ENCODE measurements around the gene CHGA. TPM values are rescaled to one million over a fixed set of nuclear protein-coding genes. Genes with fewer than 3 reads are reported as not detected.

Gene CHGA
- total and polyA plus RNA-seq, 10 of the 15 experiments (the other 5 are each of a cell fraction or from before 2014, with no cell fraction given): 0.11 to 0.23 TPM; not detected in 8

DNA sequence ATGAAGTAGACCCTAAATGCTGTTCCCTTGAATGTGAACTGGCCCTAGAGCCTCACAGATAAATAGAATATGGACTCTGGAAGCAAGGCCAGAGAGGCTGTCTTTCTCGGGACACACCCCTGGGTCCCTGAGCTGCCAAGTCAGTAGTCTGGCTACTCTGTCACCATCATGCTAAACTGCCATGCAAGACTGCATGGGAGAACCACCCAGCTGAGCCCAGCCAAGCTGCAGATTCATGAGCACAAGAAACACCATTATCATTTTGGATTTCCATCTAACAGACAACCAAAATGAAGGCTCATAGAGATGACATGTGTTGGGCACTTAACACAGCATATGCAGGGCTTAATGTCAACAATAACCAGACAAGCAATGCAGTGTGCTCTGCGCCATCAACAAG is 53.3 kb downstream of the CHGA start:
- no peaks in the 10 kb centered on the region for H3K27me3 ChIP-seq (replicated peaks in 1 of 2; ENCODE audit: control insufficient read depth in 2 of 2, insufficient read depth in 2 of 2, low read length in 1 of 2)
- ChIA-PET SMC1A (ENCODE audit: uncharacterized antibody, unreplicated experiment) (no interaction called here), POLR2A (no interaction called here), RAD21 (ENCODE audit: unreplicated experiment) (no interaction called here), CTCF (no interaction called here)
- H4K20me1 ChIP-seq (ENCODE audit: control insufficient read depth, insufficient read depth): no peaks in the 10 kb centered on the region
- in situ Hi-C loops (cut with MboI) (no loop called here), intact Hi-C loops (cut with micrococcal nuclease; ENCODE audit: unreplicated experiment) (no loop called here)
- H3K4me3 ChIP-seq: no peak overlapping the region
- H3K4me2 ChIP-seq (ENCODE audit: control insufficient read depth, insufficient read depth): no peak overlapping the region
- peaks cover 2 to 19% of the 10 kb centered on the region in 2 experiments; a peak in 3 of 4 replicates for H3K36me3 ChIP-seq (ENCODE audit: control insufficient read depth in 2 of 2, insufficient read depth in 2 of 2, low read length in 1 of 2)
- DNase-seq (ENCODE audit: low read depth, low spot score) (no peak), FAIRE-seq (no peak), ATAC-seq (no peak)
- WGBS (ENCODE audit: insufficient coverage, insufficient replicate concordance, low lambda C conversion rate, missing lambda C conversion rate): 92% methylated on average over 2 of the region's 2 CpGs
- TF ChIP-seq MEF2B (IDR thresholded peaks at IDR 0.05; ENCODE audit: partially characterized antibody, poor library complexity, severe bottlenecking) (no peak), NFXL1 (IDR thresholded peaks at IDR 0.05; ENCODE audit: borderline replicate concordance) (no peak), NR2C1 (IDR thresholded peaks at IDR 0.05) (no peak), MTA3 (IDR thresholded peaks at IDR 0.05; ENCODE audit: borderline replicate concordance, low read length) (no peak), YY1 (IDR thresholded peaks at IDR 0.05; ENCODE audit: low read depth, low read length) (no peak), ZZZ3 (IDR thresholded peaks at IDR 0.05; ENCODE audit: control insufficient read depth, insufficient read length, low read depth) (no peak), BACH1 (IDR thresholded peaks at IDR 0.05; ENCODE audit: borderline replicate concordance) (no peak)
- TF ChIP-seq, protein P1, sequence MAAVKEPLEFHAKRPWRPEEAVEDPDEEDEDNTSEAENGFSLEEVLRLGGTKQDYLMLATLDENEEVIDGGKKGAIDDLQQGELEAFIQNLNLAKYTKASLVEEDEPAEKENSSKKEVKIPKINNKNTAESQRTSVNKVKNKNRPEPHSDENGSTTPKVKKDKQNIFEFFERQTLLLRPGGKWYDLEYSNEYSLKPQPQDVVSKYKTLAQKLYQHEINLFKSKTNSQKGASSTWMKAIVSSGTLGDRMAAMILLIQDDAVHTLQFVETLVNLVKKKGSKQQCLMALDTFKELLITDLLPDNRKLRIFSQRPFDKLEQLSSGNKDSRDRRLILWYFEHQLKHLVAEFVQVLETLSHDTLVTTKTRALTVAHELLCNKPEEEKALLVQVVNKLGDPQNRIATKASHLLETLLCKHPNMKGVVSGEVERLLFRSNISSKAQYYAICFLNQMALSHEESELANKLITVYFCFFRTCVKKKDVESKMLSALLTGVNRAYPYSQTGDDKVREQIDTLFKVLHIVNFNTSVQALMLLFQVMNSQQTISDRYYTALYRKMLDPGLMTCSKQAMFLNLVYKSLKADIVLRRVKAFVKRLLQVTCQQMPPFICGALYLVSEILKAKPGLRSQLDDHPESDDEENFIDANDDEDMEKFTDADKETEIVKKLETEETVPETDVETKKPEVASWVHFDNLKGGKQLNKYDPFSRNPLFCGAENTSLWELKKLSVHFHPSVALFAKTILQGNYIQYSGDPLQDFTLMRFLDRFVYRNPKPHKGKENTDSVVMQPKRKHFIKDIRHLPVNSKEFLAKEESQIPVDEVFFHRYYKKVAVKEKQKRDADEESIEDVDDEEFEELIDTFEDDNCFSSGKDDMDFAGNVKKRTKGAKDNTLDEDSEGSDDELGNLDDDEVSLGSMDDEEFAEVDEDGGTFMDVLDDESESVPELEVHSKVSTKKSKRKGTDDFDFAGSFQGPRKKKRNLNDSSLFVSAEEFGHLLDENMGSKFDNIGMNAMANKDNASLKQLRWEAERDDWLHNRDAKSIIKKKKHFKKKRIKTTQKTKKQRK (IDR thresholded peaks at IDR 0.05; ENCODE audit: low read depth, low read length): no peak
- TF ChIP-seq, protein P2, sequence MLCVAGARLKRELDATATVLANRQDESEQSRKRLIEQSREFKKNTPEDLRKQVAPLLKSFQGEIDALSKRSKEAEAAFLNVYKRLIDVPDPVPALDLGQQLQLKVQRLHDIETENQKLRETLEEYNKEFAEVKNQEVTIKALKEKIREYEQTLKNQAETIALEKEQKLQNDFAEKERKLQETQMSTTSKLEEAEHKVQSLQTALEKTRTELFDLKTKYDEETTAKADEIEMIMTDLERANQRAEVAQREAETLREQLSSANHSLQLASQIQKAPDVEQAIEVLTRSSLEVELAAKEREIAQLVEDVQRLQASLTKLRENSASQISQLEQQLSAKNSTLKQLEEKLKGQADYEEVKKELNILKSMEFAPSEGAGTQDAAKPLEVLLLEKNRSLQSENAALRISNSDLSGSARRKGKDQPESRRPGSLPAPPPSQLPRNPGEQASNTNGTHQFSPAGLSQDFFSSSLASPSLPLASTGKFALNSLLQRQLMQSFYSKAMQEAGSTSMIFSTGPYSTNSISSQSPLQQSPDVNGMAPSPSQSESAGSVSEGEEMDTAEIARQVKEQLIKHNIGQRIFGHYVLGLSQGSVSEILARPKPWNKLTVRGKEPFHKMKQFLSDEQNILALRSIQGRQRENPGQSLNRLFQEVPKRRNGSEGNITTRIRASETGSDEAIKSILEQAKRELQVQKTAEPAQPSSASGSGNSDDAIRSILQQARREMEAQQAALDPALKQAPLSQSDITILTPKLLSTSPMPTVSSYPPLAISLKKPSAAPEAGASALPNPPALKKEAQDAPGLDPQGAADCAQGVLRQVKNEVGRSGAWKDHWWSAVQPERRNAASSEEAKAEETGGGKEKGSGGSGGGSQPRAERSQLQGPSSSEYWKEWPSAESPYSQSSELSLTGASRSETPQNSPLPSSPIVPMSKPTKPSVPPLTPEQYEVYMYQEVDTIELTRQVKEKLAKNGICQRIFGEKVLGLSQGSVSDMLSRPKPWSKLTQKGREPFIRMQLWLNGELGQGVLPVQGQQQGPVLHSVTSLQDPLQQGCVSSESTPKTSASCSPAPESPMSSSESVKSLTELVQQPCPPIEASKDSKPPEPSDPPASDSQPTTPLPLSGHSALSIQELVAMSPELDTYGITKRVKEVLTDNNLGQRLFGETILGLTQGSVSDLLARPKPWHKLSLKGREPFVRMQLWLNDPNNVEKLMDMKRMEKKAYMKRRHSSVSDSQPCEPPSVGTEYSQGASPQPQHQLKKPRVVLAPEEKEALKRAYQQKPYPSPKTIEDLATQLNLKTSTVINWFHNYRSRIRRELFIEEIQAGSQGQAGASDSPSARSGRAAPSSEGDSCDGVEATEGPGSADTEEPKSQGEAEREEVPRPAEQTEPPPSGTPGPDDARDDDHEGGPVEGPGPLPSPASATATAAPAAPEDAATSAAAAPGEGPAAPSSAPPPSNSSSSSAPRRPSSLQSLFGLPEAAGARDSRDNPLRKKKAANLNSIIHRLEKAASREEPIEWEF (IDR thresholded peaks at IDR 0.05; ENCODE audit: insufficient replicate concordance, low read depth, low read length): no peak
- H3K79me2 ChIP-seq (ENCODE audit: control insufficient read depth, insufficient read depth, low read length): no peaks in the 10 kb centered on the region
- H3K27ac ChIP-seq (ENCODE audit: control insufficient read depth, insufficient read depth): no peak overlapping the region
- peaks cover 44% of the 10 kb centered on the region for H3K9me3 ChIP-seq (replicated peaks; ENCODE audit: control insufficient read depth, insufficient read depth, low read length)
- no peaks in the 10 kb centered on the region for H3K4me1 ChIP-seq (ENCODE audit: control insufficient read depth, insufficient read depth, low read length)
- H3K9ac ChIP-seq (ENCODE audit: control insufficient read depth, insufficient read depth, low read length): no peak overlapping the region
- no TSS peak for BruUV-seq (replicated peaks)
- H2AFZ ChIP-seq (ENCODE audit: control insufficient read depth, low read depth, low read length): no peak overlapping the region

Data from GM12878 (cell line).